ENCODE data around the gene TMEM88. TPM values are rescaled to one million over a fixed set of nuclear protein-coding genes. Genes with fewer than 3 reads are reported as not detected.

TMEM88 gene
- total and polyA plus RNA-seq, 2 of the 13 experiments (the other 11 are each of a cell fraction or from before 2014, with no cell fraction given): 0.31 to 0.66 TPM

DNA sequence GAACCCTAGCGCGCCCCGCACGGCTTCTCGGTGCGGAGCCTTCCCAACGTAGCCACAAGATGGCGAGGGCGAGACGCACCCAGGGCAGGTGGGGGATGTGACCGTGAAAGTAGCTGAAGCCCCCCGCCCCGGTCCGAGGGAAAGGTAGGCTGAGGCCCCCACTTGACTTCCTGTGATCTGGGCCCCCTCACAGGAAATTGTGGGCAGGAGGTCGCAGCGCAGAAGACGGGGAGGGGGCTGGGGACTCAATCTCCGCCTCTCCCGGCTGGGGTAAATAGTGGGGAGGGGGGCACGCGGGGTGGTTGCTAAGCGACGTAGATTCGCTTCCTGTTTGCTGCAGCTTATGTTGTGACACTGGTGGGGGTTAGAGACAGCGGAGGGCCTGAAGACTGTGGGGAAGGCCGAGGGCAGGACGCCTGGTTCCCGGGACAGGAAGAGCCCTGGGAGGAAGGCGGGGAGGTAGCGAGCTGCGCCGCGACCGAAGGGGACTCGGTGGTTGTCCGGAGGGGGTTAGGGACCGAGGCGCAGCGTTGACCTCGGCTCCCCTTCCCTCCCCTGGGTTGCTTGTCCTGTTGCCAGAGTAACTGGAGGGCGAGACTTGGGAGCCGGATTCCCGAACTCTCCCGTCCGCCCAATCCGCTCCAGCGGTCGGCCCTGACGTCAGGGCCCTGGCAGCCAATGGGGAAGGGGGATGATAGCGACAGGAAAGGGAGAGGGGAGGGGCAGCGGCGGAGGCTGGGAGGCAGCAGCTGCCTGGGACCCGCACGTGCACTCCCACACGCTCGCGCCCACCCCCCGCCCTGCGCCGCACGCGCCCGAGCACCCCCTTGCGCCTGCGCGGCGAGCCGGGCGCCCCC lies 19.7 kb upstream of the TMEM88 start (continued):
- TF ChIP-seq, protein P1, sequence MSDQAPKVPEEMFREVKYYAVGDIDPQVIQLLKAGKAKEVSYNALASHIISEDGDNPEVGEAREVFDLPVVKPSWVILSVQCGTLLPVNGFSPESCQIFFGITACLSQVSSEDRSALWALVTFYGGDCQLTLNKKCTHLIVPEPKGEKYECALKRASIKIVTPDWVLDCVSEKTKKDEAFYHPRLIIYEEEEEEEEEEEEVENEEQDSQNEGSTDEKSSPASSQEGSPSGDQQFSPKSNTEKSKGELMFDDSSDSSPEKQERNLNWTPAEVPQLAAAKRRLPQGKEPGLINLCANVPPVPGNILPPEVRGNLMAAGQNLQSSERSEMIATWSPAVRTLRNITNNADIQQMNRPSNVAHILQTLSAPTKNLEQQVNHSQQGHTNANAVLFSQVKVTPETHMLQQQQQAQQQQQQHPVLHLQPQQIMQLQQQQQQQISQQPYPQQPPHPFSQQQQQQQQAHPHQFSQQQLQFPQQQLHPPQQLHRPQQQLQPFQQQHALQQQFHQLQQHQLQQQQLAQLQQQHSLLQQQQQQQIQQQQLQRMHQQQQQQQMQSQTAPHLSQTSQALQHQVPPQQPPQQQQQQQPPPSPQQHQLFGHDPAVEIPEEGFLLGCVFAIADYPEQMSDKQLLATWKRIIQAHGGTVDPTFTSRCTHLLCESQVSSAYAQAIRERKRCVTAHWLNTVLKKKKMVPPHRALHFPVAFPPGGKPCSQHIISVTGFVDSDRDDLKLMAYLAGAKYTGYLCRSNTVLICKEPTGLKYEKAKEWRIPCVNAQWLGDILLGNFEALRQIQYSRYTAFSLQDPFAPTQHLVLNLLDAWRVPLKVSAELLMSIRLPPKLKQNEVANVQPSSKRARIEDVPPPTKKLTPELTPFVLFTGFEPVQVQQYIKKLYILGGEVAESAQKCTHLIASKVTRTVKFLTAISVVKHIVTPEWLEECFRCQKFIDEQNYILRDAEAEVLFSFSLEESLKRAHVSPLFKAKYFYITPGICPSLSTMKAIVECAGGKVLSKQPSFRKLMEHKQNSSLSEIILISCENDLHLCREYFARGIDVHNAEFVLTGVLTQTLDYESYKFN (CRISPR knock-in tag; conservative IDR thresholded peaks at IDR 0.05): peak; percentile 47
- TF ChIP-seq, protein P2, sequence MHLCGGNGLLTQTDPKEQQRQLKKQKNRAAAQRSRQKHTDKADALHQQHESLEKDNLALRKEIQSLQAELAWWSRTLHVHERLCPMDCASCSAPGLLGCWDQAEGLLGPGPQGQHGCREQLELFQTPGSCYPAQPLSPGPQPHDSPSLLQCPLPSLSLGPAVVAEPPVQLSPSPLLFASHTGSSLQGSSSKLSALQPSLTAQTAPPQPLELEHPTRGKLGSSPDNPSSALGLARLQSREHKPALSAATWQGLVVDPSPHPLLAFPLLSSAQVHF (CRISPR knock-in tag; IDR thresholded peaks at IDR 0.05): no peak
- no peak for TF ChIP-seq HMGA1 (CRISPR knock-in tag; conservative IDR thresholded peaks at IDR 0.05)
- TF ChIP-seq CBX1 (IDR thresholded peaks at IDR 0.05; ENCODE audit: low read depth): no peak
- TF ChIP-seq SETDB1 (CRISPR knock-in tag; IDR thresholded peaks at IDR 0.05; ENCODE audit: borderline replicate concordance): no peak
- no peak for TF ChIP-seq ZBED4 (CRISPR knock-in tag; IDR thresholded peaks at IDR 0.05; ENCODE audit: borderline replicate concordance)
- TF ChIP-seq ZNF326 (CRISPR knock-in tag; IDR thresholded peaks at IDR 0.05; ENCODE audit: borderline replicate concordance): no peak
- no peak for TF ChIP-seq ZNF432 (CRISPR knock-in tag; IDR thresholded peaks at IDR 0.05; ENCODE audit: borderline replicate concordance)
- TF ChIP-seq, protein P3, sequence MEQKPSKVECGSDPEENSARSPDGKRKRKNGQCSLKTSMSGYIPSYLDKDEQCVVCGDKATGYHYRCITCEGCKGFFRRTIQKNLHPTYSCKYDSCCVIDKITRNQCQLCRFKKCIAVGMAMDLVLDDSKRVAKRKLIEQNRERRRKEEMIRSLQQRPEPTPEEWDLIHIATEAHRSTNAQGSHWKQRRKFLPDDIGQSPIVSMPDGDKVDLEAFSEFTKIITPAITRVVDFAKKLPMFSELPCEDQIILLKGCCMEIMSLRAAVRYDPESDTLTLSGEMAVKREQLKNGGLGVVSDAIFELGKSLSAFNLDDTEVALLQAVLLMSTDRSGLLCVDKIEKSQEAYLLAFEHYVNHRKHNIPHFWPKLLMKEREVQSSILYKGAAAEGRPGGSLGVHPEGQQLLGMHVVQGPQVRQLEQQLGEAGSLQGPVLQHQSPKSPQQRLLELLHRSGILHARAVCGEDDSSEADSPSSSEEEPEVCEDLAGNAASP (CRISPR knock-in tag; IDR thresholded peaks at IDR 0.05; ENCODE audit: borderline replicate concordance): 0 out of 2 replicates have a peak, but pooled peaks have one; percentile 7
- peak; percentile 79 for TF ChIP-seq SIN3A (IDR thresholded peaks at IDR 0.05; ENCODE audit: borderline replicate concordance, low read depth, low read length)
- no peak for TF ChIP-seq SMYD3 (CRISPR knock-in tag; IDR thresholded peaks at IDR 0.05)

All from HepG2 (cell line).